Nephron (organoid): ENCODE data around the gene KLRC4.

Experiments
- H3K27ac Mint-ChIP-seq, 3 experiments: 2 replicates each; pipeline ENCODE4 v1.8.0; 2020; ENCODE audit warnings: mixed read lengths in 3 of 3, mild to moderate bottlenecking in 2 of 3, moderate library complexity in 1 of 3
- H3K27me3 Mint-ChIP-seq: 2 replicates; pipeline ENCODE4 v1.8.0; 2021; ENCODE audit warnings: low read depth, mild to moderate bottlenecking, moderate library complexity, mixed read lengths
- H3K36me3 Mint-ChIP-seq: 2 replicates; pipeline ENCODE4 v1.8.0; 2020; ENCODE audit warnings: low read depth, mixed read lengths
- H3K4me1 Mint-ChIP-seq: 2 replicates; pipeline ENCODE4 v1.8.0; 2020; ENCODE audit warnings: mixed read lengths
- H3K4me3 Mint-ChIP-seq, 3 experiments: 2 replicates each; pipeline ENCODE4 v1.8.0; 2020; ENCODE audit warnings: mild to moderate bottlenecking in 3 of 3, mixed read lengths in 3 of 3, moderate library complexity in 2 of 3
- H3K9me3 Mint-ChIP-seq: 2 replicates; pipeline ENCODE4 v1.8.0; 2020; ENCODE audit warnings: mixed read lengths
- CTCF ChIP-seq, 3 experiments: fragments of 200-600 bp; sonication (generic); IDR thresholded peaks; one replicate each; pipeline ENCODE4 v1.5.0; 2021; ENCODE audit warnings: antibody characterized with exemption in 3 of 3; ENCODE audit not compliant: unreplicated experiment in 3 of 3

Gene KLRC4

DNA sequence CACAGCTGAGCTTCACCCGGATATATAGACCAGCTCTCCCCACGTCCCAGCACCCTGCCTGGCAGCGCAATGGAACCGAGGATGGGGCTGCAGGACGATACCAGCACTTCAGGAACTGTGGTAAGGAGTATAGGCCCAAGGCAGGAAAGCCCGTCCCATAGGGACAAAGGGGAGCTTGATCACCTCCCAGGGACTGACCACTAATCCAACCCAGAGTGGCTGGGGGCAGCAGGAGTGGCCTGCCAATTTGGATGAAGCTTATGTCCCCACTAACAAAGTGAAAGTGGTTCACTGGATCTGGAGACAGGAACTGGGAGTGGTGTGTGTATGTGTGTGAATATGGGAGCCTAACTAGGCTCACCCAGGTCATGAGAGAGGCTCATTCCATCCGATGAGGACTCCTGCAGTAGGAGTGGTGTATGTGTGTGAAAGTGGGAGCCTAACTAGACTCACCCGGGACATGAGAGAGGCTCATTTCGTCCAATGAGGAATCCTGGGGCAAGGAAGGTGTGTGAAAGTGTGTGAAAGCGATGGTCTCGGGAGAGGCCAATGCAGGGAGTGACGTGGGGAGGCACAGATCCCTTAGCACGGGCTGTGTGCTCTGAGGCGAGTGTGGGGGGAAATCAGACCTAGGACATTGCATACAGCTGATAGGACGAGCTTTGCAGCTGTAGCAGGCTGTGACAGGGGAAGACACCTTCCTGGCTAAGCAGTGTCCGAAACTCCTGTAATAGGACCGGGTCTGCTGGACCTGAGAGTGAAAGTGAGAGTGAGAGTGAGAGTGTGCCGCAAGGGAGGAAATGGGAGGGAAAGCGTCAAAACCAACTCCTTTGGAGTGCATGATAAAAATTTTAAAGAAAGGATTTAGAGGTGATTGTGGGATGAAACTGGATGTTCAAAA is 45.4 kb downstream of the KLRC4 start:
- Mint-ChIP-seq H3K36me3 (peaks cover 3% of the 10 kb centered on the region), H3K4me1 (peaks cover 36% of the 10 kb centered on the region), H3K4me3 (no peak overlapping the region), H3K27ac (no peak overlapping the region), H3K27me3 (no peaks in the 10 kb centered on the region), H3K9me3 (no peaks in the 10 kb centered on the region)
- no peak for TF ChIP-seq CTCF (IDR thresholded peaks at IDR 0.05; ENCODE audit: unreplicated experiment in 3 of 3)

- TF ChIP-seq CTCF (IDR thresholded peaks at IDR 0.05; ENCODE audit: unreplicated experiment in 3 of 3): no peak
- Mint-ChIP-seq H3K27me3 (no peaks in the 10 kb centered on the region), H3K4me3 (no peak overlapping the region), H3K4me1 (peaks cover 31% of the 10 kb centered on the region), H3K9me3 (peaks cover 2% of the 10 kb centered on the region), H3K27ac (no peak overlapping the region), H3K36me3 (peaks cover under 1% of the 10 kb centered on the region)
Observed at GRCh38 chr12:10363658-10363913, 46.0 kb downstream of the KLRC4 start.

GRCh38 chr12:10362828-10363657 is 46.5 kb downstream of the KLRC4 start:
- peaks cover 26% of the 10 kb centered on the region for H3K4me1 Mint-ChIP-seq
- no peak overlapping the region for H3K27ac Mint-ChIP-seq
- H3K4me3 Mint-ChIP-seq: no peak overlapping the region

GRCh38 chr12:10362325-10362724 is 47.2 kb downstream of the KLRC4 start:
- Mint-ChIP-seq H3K36me3 (no peaks in the 10 kb centered on the region), H3K27ac (no peak overlapping the region), H3K4me3 (no peak overlapping the region), H3K4me1 (peaks cover 23% of the 10 kb centered on the region), H3K27me3 (no peaks in the 10 kb centered on the region), H3K9me3 (peaks cover 2% of the 10 kb centered on the region)
- TF ChIP-seq CTCF (IDR thresholded peaks at IDR 0.05; ENCODE audit: unreplicated experiment in 3 of 3): no peak

More at GRCh38 chr12:10362828-10363657, 46.5 kb downstream of the KLRC4 start:
- no peaks in the 10 kb centered on the region for H3K36me3 Mint-ChIP-seq
- peaks cover 2% of the 10 kb centered on the region for H3K9me3 Mint-ChIP-seq
- H3K27me3 Mint-ChIP-seq: no peaks in the 10 kb centered on the region
- no peak for TF ChIP-seq CTCF (IDR thresholded peaks at IDR 0.05; ENCODE audit: unreplicated experiment in 3 of 3)

- H3K36me3 Mint-ChIP-seq: no peaks in the 10 kb centered on the region
- peak overlapping the region; percentile 19 to 55 (median 50) for H3K4me3 Mint-ChIP-seq
Observed at GRCh38 chr12:10361622-10362021, 47.9 kb downstream of the KLRC4 start.

More at GRCh38 chr12:10361622-10362021, 47.9 kb downstream of the KLRC4 start:
- Mint-ChIP-seq H3K27ac (peak overlapping the region in 2 of 3 experiments; percentile 92 to 99), H3K9me3 (peaks cover 2% of the 10 kb centered on the region), H3K4me1 (peaks cover 16% of the 10 kb centered on the region), H3K27me3 (no peaks in the 10 kb centered on the region)
- TF ChIP-seq CTCF (IDR thresholded peaks at IDR 0.05; ENCODE audit: unreplicated experiment in 3 of 3): no peak
